Upper lobe of left lung (tissue), 6 donors: ENCODE measurements around the gene YWHAQ. TPM values are rescaled to one million over a fixed set of nuclear protein-coding genes. Genes with fewer than 3 reads are reported as not detected.
"Not testable (repeated sequence)": the region's sequence is repeated elsewhere in the genome, so short reads cannot be mapped to it uniquely, and the experiment has no call there.

Experiments
- ATAC-seq, 2 donors: fragments of 200-7000 bp; cut with Tn5 transposase; one replicate each; pipeline ENCODE4 v1.9.1; 2022; ENCODE audit warnings: mild to moderate bottlenecking in 2 of 2, moderate library complexity in 2 of 2; ENCODE audit not compliant: low FRiP score in 2 of 2
- DNase-seq, 2 donors: peaks; one replicate each; pipeline ENCODE4 v3.0.0-alpha.2; 2019 to 2020
- H3K27ac ChIP-seq, 4 donors: fragments of 200-600 bp; sonication (generic); one replicate each; pipeline ENCODE4 v1.5.1; 2016 to 2019
- H3K27me3 ChIP-seq, 4 donors: fragments of 200-600 bp; sonication (generic); one replicate each; pipeline ENCODE4 v1.5.1; 2017 to 2019
- H3K36me3 ChIP-seq, 4 donors: fragments of 200-600 bp; sonication (generic); one replicate each; pipeline ENCODE4 v1.5.1; 2016 to 2019
- H3K4me1 ChIP-seq, 4 donors: fragments of 200-600 bp; sonication (generic); one replicate each; pipeline ENCODE4 v1.5.1; 2018 to 2019
- H3K4me3 ChIP-seq, 4 donors: fragments of 200-600 bp; sonication (generic); one replicate each; pipeline ENCODE4 v1.5.1; 2017 to 2019; ENCODE audit warnings: mild to moderate bottlenecking in 2 of 4, moderate library complexity in 1 of 4
- H3K9me3 ChIP-seq, 4 donors: fragments of 200-600 bp; sonication (generic); one replicate each; pipeline ENCODE4 v1.5.1; 2018 to 2019
- CTCF ChIP-seq, 6 experiments: fragments of 450-650 bp in 4 of 6; fragments of 200-600 bp in 2 of 6; sonication (generic) in 2 of 6; IDR thresholded peaks; one replicate each; pipeline ENCODE4 v1.5.1; 2016 to 2019; ENCODE audit warnings: antibody characterized with exemption in 6 of 6
- EP300 ChIP-seq, 4 donors: sonication (generic); formaldehyde crosslinking; IDR thresholded peaks; one replicate each; pipeline ENCODE4 v1.5.1; 2017; ENCODE audit warnings: antibody characterized with exemption in 4 of 4, control low read depth in 2 of 4
- POLR2A ChIP-seq, 4 donors: fragments of 450-650 bp; IDR thresholded peaks; one replicate each; pipeline ENCODE4 v1.5.1; 2016 to 2017; ENCODE audit warnings: antibody characterized with exemption in 4 of 4, mild to moderate bottlenecking in 2 of 4
- POLR2AphosphoS5 ChIP-seq, 2 donors: sonication (generic); formaldehyde crosslinking; IDR thresholded peaks; one replicate each; pipeline ENCODE4 v1.5.1; 2017; ENCODE audit warnings: antibody characterized with exemption in 2 of 2
- WGBS, 2 donors: methylation state at CpG; one replicate each; pipeline ENCODE4 v1.1.5; 2017 to 2018; 5-methylcytosine and 5-hydroxymethylcytosine counted together
- total RNA-seq, 6 donors: library from RNA; depleted of rRNA in 4 of 6; stranded (reverse); fragments of >200 nt in 4 of 6; gene quantifications; one replicate each; pipeline versions ENCODE4 v1.1.0 to v1.2.1, GENCODE V29; 2016 to 2021
- donor health status: DM: no; HTN: no; CAD: no; lungs with moderate emphysema.
- donor health status: DM: no; HTN: yes; CAD: no; lungs with severe emphysema.

YWHAQ gene
- total RNA-seq, 6 donors from 2014 or later: 67.1 to 223 (median 176) TPM

GRCh38 chr2:9610781-9611548 lies 19.8 kb downstream of the YWHAQ start:
- Histone ChIP-seq H3K36me3 (no peaks in the 10 kb centered on the region), H3K4me1 (peaks cover 29 to 76% (median 47%) of the 10 kb centered on the region in 4 donors), H3K4me3 (no peak overlapping the region), H3K27ac (no peak overlapping the region), H3K27me3 (no peaks in the 10 kb centered on the region), H3K9me3 (no peaks in the 10 kb centered on the region)
- no peak for ATAC-seq
- DNase-seq: no peak
- WGBS, 2 donors: 83 to 86% methylated on average over 7 of the region's 7 CpGs
- TF ChIP-seq POLR2A (IDR thresholded peaks at IDR 0.05) (no peak), EP300 (IDR thresholded peaks at IDR 0.05) (no peak), CTCF (IDR thresholded peaks at IDR 0.05) (no peak), POLR2AphosphoS5 (IDR thresholded peaks at IDR 0.05) (no peak)

- not testable (repeated sequence) for H3K27me3 ChIP-seq, ATAC-seq, H3K36me3 ChIP-seq, H3K9me3 ChIP-seq, DNase-seq
- Histone ChIP-seq H3K27ac (peak overlapping the region; percentile 69 to 87 (median 78)), H3K4me3 (peak overlapping the region in 3 of 4 donors; percentile 12 to 35 (median 21)), H3K4me1 (peaks cover 22 to 61% (median 29%) of the 10 kb centered on the region in 4 donors)
- WGBS, 2 donors: 75% methylated on average over 10 of the region's 10 CpGs
These were observed 22.3 kb downstream of the YWHAQ start for GRCh38 chr2:9608491-9608890.

GRCh38 chr2:9602412-9602811 lies 28.4 kb downstream of the YWHAQ start:
- ATAC-seq (no peak), DNase-seq (no peak)
- H3K27ac ChIP-seq: no peak overlapping the region
- H3K36me3 ChIP-seq: peaks cover 0 to 25% (median 5%) of the 10 kb centered on the region in 4 donors
- H3K9me3 ChIP-seq: peaks cover 3 to 14% (median 7%) of the 10 kb centered on the region in 4 donors
- H3K27me3 ChIP-seq: no peaks in the 10 kb centered on the region
- no peak overlapping the region for H3K4me3 ChIP-seq
- TF ChIP-seq POLR2A (IDR thresholded peaks at IDR 0.05): no peak
- no peak for TF ChIP-seq POLR2AphosphoS5 (IDR thresholded peaks at IDR 0.05)
- no peak for TF ChIP-seq EP300 (IDR thresholded peaks at IDR 0.05)
- TF ChIP-seq CTCF (IDR thresholded peaks at IDR 0.05): no peak
- WGBS, 2 donors: 96% methylated on average over 3 of the region's 3 CpGs
- peaks cover 0 to 14% (median 6%) of the 10 kb centered on the region in 4 donors for H3K4me1 ChIP-seq

- peaks cover 3 to 14% (median 7%) of the 10 kb centered on the region in 4 donors for H3K9me3 ChIP-seq
- peaks cover 0 to 25% (median 5%) of the 10 kb centered on the region in 4 donors for H3K36me3 ChIP-seq
- H3K27ac ChIP-seq: no peak overlapping the region
- no peak for ATAC-seq
- no peak for DNase-seq
- H3K4me3 ChIP-seq: no peak overlapping the region
- TF ChIP-seq CTCF (IDR thresholded peaks at IDR 0.05) (no peak), POLR2AphosphoS5 (IDR thresholded peaks at IDR 0.05) (no peak)
- peaks cover 0 to 13% (median 3%) of the 10 kb centered on the region in 4 donors for H3K4me1 ChIP-seq
- H3K27me3 ChIP-seq: no peaks in the 10 kb centered on the region
- WGBS, 2 donors: 96 to 97% methylated on average over 5 of the region's 5 CpGs
These were observed 29.4 kb downstream of the YWHAQ start for GRCh38 chr2:9601397-9601796.

- H3K4me1 ChIP-seq: peaks cover 9 to 24% (median 16%) of the 10 kb centered on the region in 4 donors
- TF ChIP-seq POLR2AphosphoS5 (IDR thresholded peaks at IDR 0.05) (no peak), CTCF (IDR thresholded peaks at IDR 0.05) (no peak), EP300 (IDR thresholded peaks at IDR 0.05) (no peak), POLR2A (IDR thresholded peaks at IDR 0.05) (no peak)
- H3K27me3 ChIP-seq: no peaks in the 10 kb centered on the region
- ATAC-seq (no peak), DNase-seq (no peak)
- H3K4me3 ChIP-seq: no peak overlapping the region
- peaks cover 3 to 14% (median 7%) of the 10 kb centered on the region in 4 donors for H3K9me3 ChIP-seq
- 95 to 100% methylated on average over 1 of the region's 1 CpG for WGBS, 2 donors
- H3K36me3 ChIP-seq: peaks cover 0 to 25% (median 5%) of the 10 kb centered on the region in 4 donors
- H3K27ac ChIP-seq: no peak overlapping the region
These were observed 31.4 kb downstream of the YWHAQ start for GRCh38 chr2:9599430-9599829.
